ENCODE data around the gene CALHM4. TPM values are rescaled to one million over a fixed set of nuclear protein-coding genes. Genes with fewer than 3 reads are reported as not detected.

CALHM4 gene
- total RNA-seq, 1 donor from 2014 or later: not detected

DNA sequence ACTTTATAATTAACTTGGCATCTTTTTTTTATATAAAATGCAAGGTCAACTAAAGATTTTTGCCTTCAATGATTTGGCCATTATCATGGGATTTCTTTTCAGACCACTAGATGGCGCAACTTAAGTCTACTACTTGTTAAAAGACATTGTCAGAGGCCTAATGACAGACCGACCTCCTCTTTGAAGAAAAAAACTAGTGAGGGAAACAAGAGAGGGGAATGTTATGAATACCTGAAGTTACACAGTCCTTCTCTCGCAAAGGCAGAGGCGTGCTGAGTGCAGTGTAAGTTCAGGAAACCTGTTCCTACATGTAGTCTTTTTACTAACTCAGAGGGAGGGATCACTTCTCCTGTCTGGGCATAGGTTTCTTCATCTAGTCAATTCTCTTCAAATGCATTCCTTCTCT lies 17.3 kb upstream of the CALHM4 start:
- intact Hi-C loops (cut with micrococcal nuclease): loop anchor here (1.0 kb wide), 4 partner anchors 25 to 311 kb away; no protein-coding TSS in a partner anchor

DNA sequence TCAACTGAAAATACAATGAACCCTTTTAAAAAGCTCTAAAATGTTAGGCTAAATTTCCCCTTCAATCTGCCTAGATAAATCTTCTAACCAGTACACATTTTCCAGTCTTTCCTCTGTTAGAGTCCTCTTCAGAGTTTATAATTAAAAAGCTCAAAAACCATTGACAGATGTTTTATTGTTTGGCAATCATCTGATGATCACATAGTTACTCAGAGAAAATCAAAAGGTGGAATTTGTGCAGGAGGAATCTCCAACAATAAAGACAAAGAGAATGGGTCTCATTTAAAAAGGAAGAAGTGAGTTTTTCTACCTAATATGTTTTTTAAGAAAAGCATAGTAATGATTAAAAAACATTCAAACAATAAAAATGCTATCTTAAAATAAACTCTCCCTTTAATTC lies 11.1 kb upstream of the CALHM4 start:
- intact Hi-C loops (cut with micrococcal nuclease): no loop called here

DNA sequence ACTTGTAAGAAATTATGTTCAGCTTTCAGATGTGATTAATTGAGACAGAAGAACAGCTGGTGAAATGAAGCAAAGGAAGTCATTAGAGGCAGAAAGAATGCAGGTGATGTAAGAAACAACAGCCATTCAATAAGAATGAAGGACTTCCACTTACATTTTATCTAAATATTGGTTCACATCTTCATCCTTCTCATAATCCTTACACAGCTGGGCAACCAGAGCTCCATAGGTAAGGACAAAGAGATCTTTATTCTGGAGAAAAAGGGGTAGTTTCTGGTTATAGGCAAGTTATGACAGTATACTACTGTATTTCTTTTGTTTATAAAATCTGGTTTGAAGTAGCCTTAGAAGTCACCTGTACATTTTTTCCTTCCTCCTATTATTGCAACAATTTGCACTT lies 10.4 kb upstream of the CALHM4 start:
- intact Hi-C loops (cut with micrococcal nuclease): no loop called here

DNA sequence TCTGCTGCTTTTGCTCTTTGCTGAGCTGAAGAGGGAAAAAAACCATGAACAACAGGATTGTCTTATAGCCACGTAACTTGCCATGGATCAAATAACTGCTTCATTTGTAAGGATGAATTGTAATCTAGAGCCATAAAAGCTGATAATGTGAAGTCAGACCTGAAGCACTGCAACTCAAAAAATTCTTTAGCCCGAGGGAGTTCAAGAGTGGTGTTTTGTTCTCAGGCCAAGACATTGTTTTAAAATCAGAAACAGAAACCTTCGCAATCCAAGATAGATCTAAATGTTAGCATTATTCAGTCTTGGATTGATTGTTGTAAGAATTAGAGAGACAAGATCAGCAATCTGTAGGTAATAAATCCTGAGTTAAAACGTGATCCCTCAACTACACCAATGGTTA lies 7.9 kb upstream of the CALHM4 start, which contains the start of gene TRAPPC3L:
TRAPPC3L (minus strand) TSS at position 34 of the 400 bp plus-strand sequence. CDS start 170 bp downstream, outside the sequence.
- intact Hi-C loops (cut with micrococcal nuclease): no loop called here

DNA sequence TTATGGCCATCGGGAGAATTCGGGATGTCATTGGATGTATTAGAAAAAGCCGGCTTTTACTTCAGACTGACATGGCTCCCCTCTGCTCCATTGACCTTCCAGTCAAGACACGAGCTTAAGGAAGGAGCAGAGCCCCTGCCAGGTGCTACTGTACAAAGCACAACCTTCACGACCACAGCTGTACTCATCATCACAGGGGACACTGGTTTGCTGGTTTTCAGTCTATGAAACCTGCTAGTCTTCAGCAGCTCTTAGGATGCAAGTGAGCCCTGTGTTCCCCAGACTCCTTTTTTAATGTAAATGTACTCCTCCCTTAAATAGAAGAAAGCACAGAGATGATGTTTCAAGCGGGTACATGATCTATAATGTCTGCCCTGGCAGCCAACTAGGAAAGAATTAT lies 6.2 kb upstream of the CALHM4 start:
- intact Hi-C loops (cut with micrococcal nuclease): no loop called here

DNA sequence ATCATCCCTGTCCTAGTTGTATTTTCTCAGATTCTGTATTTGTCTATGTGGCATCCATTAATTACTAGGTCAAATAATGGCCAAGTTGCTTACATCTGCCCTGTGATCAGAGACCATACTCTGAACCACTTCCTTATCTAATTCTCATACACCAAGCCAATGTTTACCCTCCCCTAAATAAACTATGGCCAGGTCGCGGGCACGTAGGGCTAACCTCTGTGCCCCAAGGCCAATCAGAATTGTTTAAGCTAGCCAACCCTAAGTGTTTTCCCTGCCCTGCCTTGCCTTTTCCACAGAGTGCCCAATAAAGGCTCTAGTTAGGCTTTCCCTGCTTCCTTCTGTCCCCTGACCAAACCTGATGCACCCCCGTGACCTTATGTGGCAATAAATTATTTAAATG lies 2.8 kb upstream of the CALHM4 start:
- intact Hi-C loops (cut with micrococcal nuclease): no loop called here

DNA sequence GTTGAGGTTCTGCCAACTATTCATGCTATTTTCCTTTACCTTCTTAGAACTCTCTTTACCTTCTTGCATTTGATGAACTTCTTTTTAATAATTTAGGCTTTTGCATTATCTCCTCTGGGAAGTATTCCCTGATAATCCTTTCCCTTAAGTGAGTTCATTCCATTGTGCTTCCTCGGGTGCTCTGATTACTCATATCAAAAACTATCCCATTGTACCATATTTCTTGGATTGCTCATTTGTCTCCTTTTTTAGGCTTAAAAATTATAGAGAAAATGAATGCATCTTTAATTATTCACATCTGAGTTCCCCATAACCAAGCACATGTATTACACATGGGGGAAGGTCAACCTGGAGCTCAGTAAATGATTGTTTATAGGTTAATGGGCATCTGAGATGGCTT lies 2.5 kb downstream of the CALHM4 start:
- intact Hi-C loops (cut with micrococcal nuclease): loop anchor here (5.0 kb wide), 1 partner anchor 544 kb away; no protein-coding TSS in a partner anchor

DNA sequence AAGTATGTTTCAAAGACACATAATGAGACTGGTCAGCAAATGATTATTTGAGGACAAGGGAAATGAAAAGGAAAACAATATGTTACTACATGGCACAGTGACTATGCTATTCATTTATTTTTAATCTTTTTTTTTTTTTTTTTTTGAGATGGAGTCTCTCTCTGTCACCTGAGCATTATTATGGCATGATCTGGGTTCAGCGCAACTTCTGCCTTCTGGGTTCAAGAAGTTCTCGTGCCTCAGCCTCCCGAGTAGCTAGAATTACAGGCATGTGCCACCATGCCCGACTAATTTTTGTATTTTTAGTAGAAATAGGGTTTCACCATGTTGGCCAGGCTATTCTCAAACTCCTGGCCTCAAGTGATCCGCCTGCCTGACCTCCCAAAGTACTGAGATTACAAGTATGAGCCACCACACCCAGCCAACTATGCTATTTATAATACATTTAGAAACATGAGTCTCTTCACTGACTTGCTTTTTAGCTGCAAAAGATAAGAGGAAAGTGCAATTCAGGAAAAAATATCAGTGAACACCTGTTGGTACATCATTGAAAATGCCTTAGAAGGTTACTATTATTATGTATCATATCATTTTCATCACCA lies 3.4 kb downstream of the CALHM4 start:
- intact Hi-C loops (cut with micrococcal nuclease): loop anchor here (5.0 kb wide), 1 partner anchor 545 kb away; no protein-coding TSS in a partner anchor

DNA sequence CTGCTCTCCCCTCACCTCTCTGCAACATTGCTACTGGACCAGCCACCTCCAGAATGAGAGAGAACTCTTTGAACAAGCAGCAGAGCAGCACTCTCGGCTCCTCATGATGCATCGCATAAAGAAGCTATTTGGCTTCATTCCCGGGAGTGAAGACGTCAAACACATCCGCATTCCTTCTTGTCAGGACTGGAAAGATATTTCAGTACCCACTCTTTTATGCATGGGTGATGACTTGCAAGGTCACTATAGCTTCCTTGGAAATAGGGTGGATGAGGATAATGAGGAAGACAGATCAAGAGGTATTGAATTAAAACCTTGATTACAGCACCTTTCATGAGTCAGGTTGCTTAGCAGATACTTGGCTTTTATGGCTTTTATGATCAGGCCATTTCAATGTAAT lies 4.3 kb downstream of the CALHM4 start:
- intact Hi-C loops (cut with micrococcal nuclease): loop anchor here (5.0 kb wide), 1 partner anchor 546 kb away; no protein-coding TSS in a partner anchor

DNA sequence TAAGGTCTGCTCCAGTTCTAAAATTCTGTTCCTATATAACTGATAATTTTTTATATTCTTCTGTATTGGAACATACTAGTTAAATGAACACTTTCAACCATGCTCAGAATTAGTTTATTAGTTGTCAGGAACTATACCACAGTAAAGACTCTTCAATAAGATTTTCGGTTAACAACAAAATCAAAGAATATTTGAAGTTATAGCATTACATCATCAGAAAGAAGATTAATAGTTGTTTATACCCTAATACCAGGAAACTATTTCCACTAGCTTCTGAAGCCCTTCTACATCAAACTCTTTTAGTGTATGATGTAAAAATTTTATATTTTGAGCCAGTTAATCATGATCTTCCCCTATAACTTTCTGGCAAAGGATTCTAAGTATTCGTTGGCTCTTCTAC lies 6.6 kb downstream of the CALHM4 start:
- intact Hi-C loops (cut with micrococcal nuclease): no loop called here

DNA sequence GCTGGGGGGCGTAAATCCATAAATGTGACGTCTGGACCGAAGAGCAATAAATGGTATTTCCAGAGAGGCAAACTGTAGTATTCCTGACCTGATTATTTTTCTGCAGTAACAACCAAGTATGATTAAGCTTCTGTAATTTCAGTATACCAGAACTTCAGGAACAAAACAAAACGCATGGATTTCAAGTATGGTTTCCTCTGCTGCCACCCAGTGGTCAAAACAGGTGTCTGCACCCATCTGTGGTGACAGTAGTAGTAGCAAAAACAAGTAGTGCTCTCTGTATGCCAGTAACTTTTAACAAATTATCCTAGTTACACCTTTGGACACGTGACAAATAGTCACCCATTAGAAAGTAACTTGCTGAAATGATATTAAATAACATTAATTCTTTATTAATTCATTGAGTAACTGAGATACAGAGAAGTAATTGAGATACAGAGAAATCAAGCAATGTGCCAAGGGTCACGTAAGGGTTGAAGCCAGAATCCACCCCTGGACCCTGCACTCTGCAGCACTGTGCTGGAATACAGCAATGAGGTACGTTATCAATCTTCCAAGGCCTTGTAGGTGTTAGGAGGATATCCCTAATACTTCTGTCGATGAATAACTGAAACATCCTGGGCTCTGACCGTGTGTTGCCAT lies 7.9 kb downstream of the CALHM4 start:
- intact Hi-C loops (cut with micrococcal nuclease): loop anchor here (1.0 kb wide), 7 partner anchors 10 to 344 kb away; partner anchors contain the start of gene RWDD1

DNA sequence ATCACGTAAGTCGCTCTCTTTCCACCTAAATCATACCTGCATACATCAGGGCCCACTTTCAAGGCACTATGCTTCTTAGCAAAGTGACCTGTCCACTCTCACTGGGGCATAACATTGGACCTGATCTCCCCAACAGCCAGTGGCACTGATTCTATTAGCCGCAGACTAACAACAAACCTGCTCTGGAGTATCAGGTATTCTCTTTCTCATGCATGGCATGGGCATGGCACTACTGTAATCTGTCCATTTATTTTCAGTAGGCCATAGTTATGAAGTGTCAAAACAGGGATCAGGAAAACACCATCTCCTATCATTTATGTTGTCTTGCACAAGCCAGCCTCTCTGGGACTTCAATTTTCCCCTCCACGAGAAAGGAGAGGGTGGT lies 8.5 kb downstream of the CALHM4 start:
- intact Hi-C loops (cut with micrococcal nuclease): no loop called here

DNA sequence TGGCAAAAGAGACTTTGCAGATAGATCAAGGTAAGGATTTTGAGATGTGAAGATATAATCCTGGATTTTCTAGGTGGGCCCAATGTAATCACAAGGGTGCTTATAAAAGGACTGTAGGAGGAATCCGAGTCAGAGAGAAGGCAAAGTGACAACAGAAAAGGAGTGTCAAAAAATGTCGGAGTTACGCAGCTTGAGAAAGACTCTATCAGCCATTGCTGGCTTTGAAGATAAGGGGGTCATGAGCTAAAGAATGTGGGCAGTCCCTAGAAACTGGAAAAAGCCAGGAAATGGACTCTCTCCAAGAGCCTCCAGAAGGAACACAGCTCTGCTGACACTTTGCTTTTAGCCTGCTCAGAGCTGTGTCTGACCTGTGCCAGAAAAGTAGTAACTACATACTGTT lies 9.1 kb downstream of the CALHM4 start:
- intact Hi-C loops (cut with micrococcal nuclease): no loop called here

DNA sequence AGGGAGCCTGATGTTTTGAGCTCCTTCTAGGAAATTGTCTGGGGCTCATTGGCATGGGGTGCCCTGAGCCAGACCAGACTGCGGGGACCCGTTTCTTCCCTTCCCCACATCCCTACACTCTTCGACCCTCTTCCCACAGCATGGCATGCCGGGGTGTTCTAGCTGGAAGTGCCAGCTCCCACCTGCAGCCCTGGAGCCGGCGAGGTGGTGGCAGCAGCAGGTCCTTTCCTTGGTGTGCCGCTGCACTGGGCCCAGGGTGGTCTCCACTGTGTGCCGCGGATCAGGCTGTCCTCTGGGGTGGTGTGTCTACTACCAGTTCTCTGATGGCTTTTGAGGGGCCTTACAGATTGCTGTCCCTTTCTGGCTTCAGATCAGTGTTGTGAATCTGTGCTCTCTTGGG lies 10.3 kb downstream of the CALHM4 start:
- intact Hi-C loops (cut with micrococcal nuclease): no loop called here

DNA sequence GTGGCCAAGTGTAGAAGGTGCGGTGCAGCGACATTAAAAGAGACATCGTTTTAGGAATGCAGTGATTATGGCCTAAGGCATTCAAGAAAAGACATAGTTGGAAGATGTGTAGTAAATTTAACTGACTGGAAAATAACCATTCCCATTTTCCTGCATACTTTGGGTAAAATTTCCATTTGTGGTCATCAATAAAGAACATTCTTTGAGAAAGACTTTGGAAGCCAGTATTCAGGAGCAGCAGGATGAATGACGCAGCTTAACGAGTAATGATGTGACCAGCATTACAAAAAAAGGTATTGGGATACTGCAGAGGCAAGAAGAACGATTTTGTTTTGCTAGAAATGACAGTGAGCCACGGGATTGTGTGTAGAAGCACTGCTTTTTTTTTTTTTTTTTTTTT lies 10.8 kb downstream of the CALHM4 start:
- intact Hi-C loops (cut with micrococcal nuclease): no loop called here

DNA sequence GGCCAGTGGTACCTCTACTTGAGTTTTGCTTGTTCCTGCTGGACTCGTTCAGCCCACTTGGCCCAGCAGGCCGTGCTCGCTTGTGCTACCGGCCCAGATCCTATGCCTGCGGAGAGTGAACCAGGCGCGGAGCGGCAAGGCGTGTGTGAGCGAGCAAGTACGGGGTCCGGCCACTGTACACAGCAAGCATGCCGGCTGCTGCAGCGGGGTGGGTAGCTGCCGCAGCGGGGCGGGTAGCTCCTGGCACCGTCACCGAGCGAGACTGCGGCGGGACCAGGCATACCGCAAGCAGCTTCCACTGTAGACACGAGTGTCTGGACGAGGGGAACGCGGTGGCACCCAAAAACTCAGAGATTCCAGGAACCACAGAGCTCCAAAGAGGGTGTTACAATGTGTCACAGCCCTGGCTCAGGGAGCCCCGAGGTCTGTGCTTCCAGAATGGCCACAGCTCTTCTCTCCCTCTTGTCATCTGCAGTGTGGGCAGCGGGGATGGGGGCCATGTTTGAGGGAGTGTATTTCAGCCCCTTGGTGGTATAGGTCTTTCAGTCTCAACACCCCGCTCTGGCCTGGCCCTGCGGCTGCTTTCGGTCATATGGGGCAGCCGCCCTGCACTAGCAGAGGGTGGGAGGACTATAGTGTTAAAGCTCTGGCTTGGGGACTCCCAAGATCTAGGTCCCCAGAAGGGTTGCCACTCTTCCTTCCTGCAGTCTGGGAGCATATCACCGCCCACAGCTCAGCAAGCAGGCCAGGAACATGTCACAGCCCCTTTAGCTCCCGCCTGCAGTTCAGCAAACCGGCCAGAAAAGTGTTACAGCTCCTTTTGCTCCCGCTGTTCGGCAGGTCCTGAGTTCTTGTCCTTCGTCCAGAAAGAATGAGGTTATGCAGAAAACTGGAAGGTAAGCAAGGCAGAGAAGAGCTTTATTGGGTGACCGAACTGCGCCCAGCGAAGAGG lies 11.6 kb downstream of the CALHM4 start:
- intact Hi-C loops (cut with micrococcal nuclease): no loop called here

DNA sequence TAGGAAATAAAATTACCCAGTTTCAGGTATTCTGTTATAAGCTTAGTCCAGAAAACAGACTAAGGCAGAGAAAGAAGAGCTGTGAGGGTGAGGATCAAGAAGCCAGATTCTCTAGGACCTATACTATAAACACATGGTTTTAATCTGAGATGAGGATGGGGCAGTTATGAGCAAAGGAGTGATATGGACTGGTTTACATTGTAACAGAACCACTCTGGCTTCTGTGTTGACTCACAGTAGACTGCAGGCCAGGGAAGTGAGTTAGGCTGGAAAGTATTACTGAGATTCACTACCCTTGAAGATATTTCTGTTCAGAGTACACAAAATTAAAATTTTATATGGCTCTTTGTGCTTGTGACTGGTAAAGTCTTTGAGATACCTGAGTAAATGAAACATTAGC lies 14.6 kb downstream of the CALHM4 start:
- intact Hi-C loops (cut with micrococcal nuclease): no loop called here

DNA sequence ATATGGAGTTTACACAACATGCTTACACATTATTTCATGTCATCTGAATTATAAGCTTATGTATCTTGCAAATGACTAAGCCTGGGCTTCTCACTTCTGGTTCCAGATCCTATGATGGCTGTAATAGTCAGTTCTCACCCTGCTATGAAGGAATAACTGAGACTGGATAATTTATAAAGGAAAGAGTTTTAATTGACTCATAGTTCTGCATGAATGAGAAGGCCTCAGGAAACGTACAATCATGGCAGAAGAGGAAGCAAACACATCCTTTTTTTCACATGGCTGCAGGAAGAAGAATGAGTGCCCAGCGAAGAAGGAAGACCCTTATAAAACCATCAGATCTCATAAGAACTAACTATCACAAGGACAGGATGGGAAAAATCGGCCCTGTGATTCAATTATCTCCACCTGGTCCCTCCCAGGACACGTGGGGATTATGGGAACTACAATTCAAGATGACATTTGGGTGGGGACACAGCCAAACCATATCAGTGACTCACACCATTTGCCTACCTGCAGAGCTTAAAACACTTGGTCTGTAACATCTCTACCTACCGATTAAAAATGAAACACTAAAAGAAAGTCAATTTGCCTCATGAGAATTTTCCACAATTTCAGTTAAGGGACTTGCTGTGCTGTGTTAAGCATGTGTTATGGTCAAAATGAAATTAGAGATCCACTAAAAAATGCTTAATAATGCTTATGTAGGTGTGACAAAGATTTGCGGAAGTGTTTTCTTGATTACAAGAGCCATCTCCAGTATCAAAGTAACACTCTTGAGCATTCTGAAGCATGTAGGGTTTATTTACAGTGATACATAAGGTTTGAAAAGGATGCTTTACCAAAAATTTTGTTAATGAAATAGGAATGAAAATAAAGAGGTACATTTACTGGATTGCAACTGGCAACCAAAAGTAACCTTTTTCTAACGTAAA lies 15.5 kb downstream of the CALHM4 start:
- intact Hi-C loops (cut with micrococcal nuclease): no loop called here

DNA sequence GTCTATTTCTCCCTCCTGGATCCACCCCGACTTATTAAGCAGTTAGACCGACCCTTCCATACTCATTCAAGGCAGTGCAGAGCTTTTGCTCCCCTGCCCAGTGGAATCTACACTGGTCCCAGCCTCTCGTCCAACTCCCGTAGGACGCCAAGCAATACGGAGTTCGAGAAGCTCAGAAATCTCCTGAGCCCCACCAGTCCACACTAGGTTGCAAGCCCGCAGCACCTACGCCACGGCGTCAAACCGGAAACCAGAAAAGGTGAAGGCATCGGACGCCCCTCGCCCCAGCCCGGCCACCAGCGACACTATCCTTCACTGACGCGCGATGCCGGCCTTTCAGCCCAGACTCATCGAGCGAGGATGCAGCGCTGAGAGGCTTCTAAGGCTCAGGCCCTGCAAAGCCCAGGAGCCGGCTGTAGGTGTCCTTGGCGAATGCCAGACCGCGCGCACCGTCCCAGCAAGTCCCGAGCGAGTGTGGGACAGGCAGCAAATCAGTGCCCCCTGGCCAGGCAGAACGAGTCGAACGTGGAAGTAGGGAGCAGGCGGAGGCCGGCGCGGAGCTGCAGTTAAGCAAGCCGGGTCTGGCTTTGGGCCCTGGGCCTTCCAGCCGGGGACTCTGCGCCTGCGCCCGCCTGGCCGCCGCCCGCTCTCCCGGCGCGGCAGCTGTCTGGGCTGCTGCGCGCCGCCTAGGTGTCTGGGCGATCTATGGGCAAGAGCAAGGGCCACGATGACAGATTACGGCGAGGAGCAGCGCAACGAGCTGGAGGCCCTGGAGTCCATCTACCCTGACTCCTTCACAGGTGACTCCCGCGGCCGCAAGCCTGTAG lies 17.5 kb downstream of the CALHM4 start, which contains the start of gene RWDD1:
RWDD1 (plus strand) TSS at position 649 of the 827 bp plus-strand sequence; CDS start at position 728, 79 bp downstream.
- intact Hi-C loops (cut with micrococcal nuclease): loop anchor here (1.0 kb wide), 13 partner anchors 10 to 1104 kb away; partner anchors contain the start of genes GOPC, KPNA5, NT5DC1 and NUS1

DNA sequence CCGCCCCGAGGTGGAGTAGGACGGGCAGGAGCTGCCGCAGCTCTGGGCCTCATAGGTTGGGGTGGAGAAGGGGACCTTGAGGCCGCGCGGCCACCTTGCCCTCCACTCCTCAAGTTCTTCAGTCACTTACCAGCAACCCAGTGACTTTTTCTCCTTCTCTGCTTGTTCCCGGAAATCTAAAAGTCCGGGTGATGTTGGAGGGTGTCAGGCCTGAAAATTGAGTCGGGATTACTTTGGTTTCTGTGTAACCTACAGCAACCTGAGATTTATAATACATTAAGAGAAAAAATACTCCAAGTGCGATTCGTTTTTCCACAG lies 18.1 kb downstream of the CALHM4 start:
- intact Hi-C loops (cut with micrococcal nuclease): loop anchor here (1.0 kb wide), 13 partner anchors 10 to 1104 kb away; partner anchors contain the start of genes GOPC, KPNA5, NT5DC1 and NUS1

Measured in T-helper 1 cell treated with Interleukin-12 subunit alpha and Interleukin-12 subunit beta and Interleukin-4 antibody, amounts not matched to agents 30 ng/mL and 1 ng/mL, for 36 hours (primary cell).